ENCODE results near the gene USP10. TPM values are rescaled to one million over a fixed set of nuclear protein-coding genes. Genes with fewer than 3 reads are reported as not detected.

USP10 gene
- total RNA-seq, 2 donors from 2014 or later, result 148 to 149 TPM

- Histone ChIP-seq H3K36me3 (ENCODE audit: control insufficient read depth, insufficient read depth, low read length) (peaks cover 21% of the 10 kb centered on the region), H3K27me3 (ENCODE audit: control insufficient read depth, insufficient read depth, low read length, poor library complexity, severe bottlenecking) (no peaks in the 10 kb centered on the region), H3K4me3 (ENCODE audit: low read length) (no peak overlapping the region), H3K27ac (ENCODE audit: low read depth, low read length) (no peak overlapping the region), H3K4me1 (ENCODE audit: control insufficient read depth, insufficient read depth, low read length) (no peaks in the 10 kb centered on the region), H3K9ac (ENCODE audit: extremely low read depth, low read length, poor library complexity, severe bottlenecking) (no peak overlapping the region), H3K9me3 (ENCODE audit: control insufficient read depth, low read length) (no peaks in the 10 kb centered on the region)
- Mint-ChIP-seq H3K4me3 (no peak overlapping the region), H3K36me3 (ENCODE audit: low read depth) (peaks cover 14% of the 10 kb centered on the region), H3K4me1 (peaks cover 8% of the 10 kb centered on the region), H3K9me3 (no peaks in the 10 kb centered on the region), H3K27me3 (ENCODE audit: insufficient read depth) (no peaks in the 10 kb centered on the region), H3K27ac (no peak overlapping the region)
- no peak for TF ChIP-seq CTCF (conservative IDR thresholded peaks at IDR 0.05)
- 97 to 98% methylated on average over 6 of the region's 6 CpGs for WGBS, 2 experiments (ENCODE audit: insufficient coverage in 1 of 2, insufficient read length in 1 of 2)
- no peak for DNase-seq
Observed at GRCh38 chr16:84751241-84751640, 51.4 kb downstream of the USP10 start.

- H3K27ac Mint-ChIP-seq, result no peak overlapping the region
Observed at GRCh38 chr16:84751947-84752346, 52.1 kb downstream of the USP10 start.

GRCh38 chr16:84752600-84752999 lies 52.8 kb downstream of the USP10 start:
- H3K9ac ChIP-seq (ENCODE audit: extremely low read depth, low read length, poor library complexity, severe bottlenecking), result no peak overlapping the region

More at GRCh38 chr16:84751947-84752346, 52.1 kb downstream of the USP10 start:
- H3K4me3 Mint-ChIP-seq, result no peak overlapping the region
- DNase-seq, result no peak
- H3K4me1 Mint-ChIP-seq, result peaks cover 8% of the 10 kb centered on the region
- Histone ChIP-seq H3K9ac (ENCODE audit: extremely low read depth, low read length, poor library complexity, severe bottlenecking) (no peak overlapping the region), H3K9me3 (ENCODE audit: control insufficient read depth, low read length) (no peaks in the 10 kb centered on the region), H3K27me3 (ENCODE audit: control insufficient read depth, insufficient read depth, low read length, poor library complexity, severe bottlenecking) (no peaks in the 10 kb centered on the region), H3K4me3 (ENCODE audit: low read length) (no peak overlapping the region), H3K27ac (ENCODE audit: low read depth, low read length) (no peak overlapping the region), H3K36me3 (ENCODE audit: control insufficient read depth, insufficient read depth, low read length) (peaks cover 14% of the 10 kb centered on the region), H3K4me1 (ENCODE audit: control insufficient read depth, insufficient read depth, low read length) (no peaks in the 10 kb centered on the region)
- H3K9me3 Mint-ChIP-seq, result no peaks in the 10 kb centered on the region
- TF ChIP-seq CTCF (conservative IDR thresholded peaks at IDR 0.05), result no peak
- H3K36me3 Mint-ChIP-seq (ENCODE audit: low read depth), result peaks cover 13% of the 10 kb centered on the region
- no peaks in the 10 kb centered on the region for H3K27me3 Mint-ChIP-seq (ENCODE audit: insufficient read depth)

More at GRCh38 chr16:84752600-84752999, 52.8 kb downstream of the USP10 start:
- H3K4me3 ChIP-seq (ENCODE audit: low read length), result no peak overlapping the region
- peaks cover 12% of the 10 kb centered on the region for H3K36me3 ChIP-seq (ENCODE audit: control insufficient read depth, insufficient read depth, low read length)
- no peak for TF ChIP-seq CTCF (conservative IDR thresholded peaks at IDR 0.05)
- no peaks in the 10 kb centered on the region for H3K9me3 Mint-ChIP-seq
- DNase-seq, result no peak
- H3K36me3 Mint-ChIP-seq (ENCODE audit: low read depth), result peaks cover 11% of the 10 kb centered on the region
- H3K27ac ChIP-seq (ENCODE audit: low read depth, low read length), result no peak overlapping the region
- no peak overlapping the region for H3K4me3 Mint-ChIP-seq
- H3K27me3 ChIP-seq (ENCODE audit: control insufficient read depth, insufficient read depth, low read length, poor library complexity, severe bottlenecking), result no peaks in the 10 kb centered on the region
- H3K27ac Mint-ChIP-seq, result no peak overlapping the region
- peaks cover 8% of the 10 kb centered on the region for H3K4me1 Mint-ChIP-seq
- no peaks in the 10 kb centered on the region for H3K9me3 ChIP-seq (ENCODE audit: control insufficient read depth, low read length)
- H3K27me3 Mint-ChIP-seq (ENCODE audit: insufficient read depth), result no peaks in the 10 kb centered on the region
- WGBS, 2 experiments (ENCODE audit: insufficient coverage in 1 of 2, insufficient read length in 1 of 2), result 90 to 96% methylated on average over 8 of the region's 8 CpGs
- no peaks in the 10 kb centered on the region for H3K4me1 ChIP-seq (ENCODE audit: control insufficient read depth, insufficient read depth, low read length)
